SK-N-SH (cell line): ENCODE measurements around the gene XKR3. TPM values are rescaled to one million over a fixed set of nuclear protein-coding genes. Genes with fewer than 3 reads are reported as not detected.

Experiments
- CTCF ChIA-PET: fragments of 300-600, 350-600 bp; formaldehyde crosslinking; extraction: SDS; loops from one replicate; lab custom pipeline; 2021; lab: Yijun Ruan, JAX
- POLR2A ChIA-PET: fragments of 350-600 bp; sonication (Branson Sonifier 250); formaldehyde crosslinking; extraction: SDS; loops from one replicate; lab custom pipeline; 2020; ENCODE audit warnings: antibody characterized with exemption, inconsistent platforms; lab: Yijun Ruan, JAX
- DNase-seq: peaks from one replicate; pipeline ENCODE4 v3.0.0; 2012
- H2AFZ ChIP-seq: fragments of 200-600 bp; sonication (generic); 2 replicates; pipeline ENCODE4 v1.8.1; 2016; ENCODE audit warnings: antibody characterized with exemption, mild to moderate bottlenecking, low read depth
- H3F3A ChIP-seq: fragments of 200-600 bp; sonication (generic); replicated peaks from 2 replicates; pipeline ENCODE3; 2016; ENCODE audit warnings: antibody characterized with exemption, mild to moderate bottlenecking; ENCODE audit not compliant: insufficient read depth
- H3K27ac ChIP-seq, 2 experiments: fragments of 200-500 bp in 1 of 2; fragments of 200-600 bp in 1 of 2; sonication (Bioruptor generic) in 1 of 2; sonication (generic), shearing (Covaris generic) in 1 of 2; 2 replicates each; pipeline versions ENCODE4 v1.5.1 to v1.6.1; 2014 to 2016; ENCODE audit warnings: low read depth in 2 of 2, inconsistent platforms in 1 of 2, low read length in 1 of 2, mild to moderate bottlenecking in 1 of 2, mixed read lengths in 1 of 2
- H3K27me3 ChIP-seq: fragments of 200-600 bp; sonication (generic), shearing (Covaris generic); 2 replicates; pipeline ENCODE4 v1.6.1; 2016; ENCODE audit warnings: mixed run types; ENCODE audit not compliant: insufficient read depth
- H3K36me3 ChIP-seq, 2 experiments: fragments of 200-500 bp in 1 of 2; fragments of 200-600 bp in 1 of 2; sonication (Bioruptor generic) in 1 of 2; sonication (generic) in 1 of 2; replicated peaks in 1 of 2; 2 replicates each; pipeline versions ENCODE3 to v1.5.1; 2014 to 2016; ENCODE audit warnings: low read length in 1 of 2, mild to moderate bottlenecking in 1 of 2; ENCODE audit not compliant: insufficient read depth in 2 of 2, control insufficient read depth in 1 of 2
- H3K4me1 ChIP-seq, 2 experiments: fragments of 200-500 bp in 1 of 2; fragments of 200-600 bp in 1 of 2; sonication (Bioruptor generic) in 1 of 2; sonication (generic), shearing (Covaris generic) in 1 of 2; 2 replicates each; pipeline versions ENCODE4 v1.5.1 to v1.6.1; 2014 to 2016; ENCODE audit warnings: low read depth in 1 of 2, low read length in 1 of 2, mixed run types in 1 of 2; ENCODE audit not compliant: insufficient read depth in 2 of 2, control insufficient read depth in 1 of 2
- H3K4me2 ChIP-seq: fragments of 200-600 bp; sonication (generic), shearing (Covaris generic); 2 replicates; pipeline ENCODE4 v1.6.1; 2017; ENCODE audit warnings: mixed run types
- H3K4me3 ChIP-seq, 2 experiments: fragments of 200-500 bp in 1 of 2; fragments of 200-600 bp in 1 of 2; sonication (Bioruptor generic) in 1 of 2; sonication (generic), shearing (Covaris generic) in 1 of 2; 2 replicates each; pipeline versions ENCODE4 v1.5.1 to v1.8.1; 2014 to 2016; ENCODE audit warnings: low read depth in 2 of 2, inconsistent platforms in 1 of 2, low read length in 1 of 2, mild to moderate bottlenecking in 1 of 2, mixed read lengths in 1 of 2, moderate library complexity in 1 of 2
- H3K79me2 ChIP-seq: fragments of 200-600 bp; sonication (generic); 2 replicates; pipeline ENCODE4 v1.8.1; 2017; ENCODE audit warnings: mild to moderate bottlenecking; ENCODE audit not compliant: insufficient read depth
- H3K9ac ChIP-seq: fragments of 200-600 bp; sonication (generic); 2 replicates; pipeline ENCODE4 v1.6.1; 2017; ENCODE audit warnings: mixed run types
- H3K9me2 ChIP-seq: fragments of 200-600 bp; sonication (generic); 2 replicates; pipeline ENCODE4 v1.6.1; 2017; ENCODE audit warnings: mixed run types
- H3K9me3 ChIP-seq: fragments of 200-600 bp; sonication (generic); 2 replicates; pipeline ENCODE4 v1.6.1; 2017; ENCODE audit warnings: mixed run types, mild to moderate bottlenecking, moderate library complexity
- H4K20me1 ChIP-seq: fragments of 200-600 bp; sonication (generic); 2 replicates; pipeline ENCODE4 v1.6.1; 2017; ENCODE audit warnings: mild to moderate bottlenecking, mixed run types; ENCODE audit not compliant: insufficient read depth
- CHD2 ChIP-seq: fragments of 150-350 bp; IDR thresholded peaks from 2 replicates; pipeline ENCODE4 v1.6.1; 2018; ENCODE audit warnings: low read length; ENCODE audit not compliant: partially characterized antibody
- ELF1 ChIP-seq: IDR thresholded peaks from 2 replicates; pipeline ENCODE4 v1.4.0; 2012
- FOSL2 ChIP-seq: IDR thresholded peaks from 2 replicates; pipeline ENCODE4 v1.4.0; 2012; ENCODE audit warnings: low read depth, mild to moderate bottlenecking, moderate library complexity, borderline replicate concordance
- FOXJ3 ChIP-seq: sonication (generic); formaldehyde crosslinking; IDR thresholded peaks from 2 replicates; pipeline ENCODE4 v1.5.1; 2020; ENCODE audit warnings: mild to moderate bottlenecking, missing genetic modification reagents
- FOXM1 ChIP-seq: IDR thresholded peaks from 2 replicates; pipeline ENCODE4 v1.4.0; 2012; ENCODE audit warnings: low read depth, mild to moderate bottlenecking
- GABPA ChIP-seq: IDR thresholded peaks from 2 replicates; pipeline ENCODE4 v1.4.0; 2012; ENCODE audit warnings: low read depth, mild to moderate bottlenecking
- JUND ChIP-seq: IDR thresholded peaks from 2 replicates; pipeline ENCODE4 v1.4.0; 2012
- NFIC ChIP-seq: IDR thresholded peaks from 2 replicates; pipeline ENCODE4 v1.4.0; 2012; ENCODE audit warnings: borderline replicate concordance
- RAD21 ChIP-seq: IDR thresholded peaks from 2 replicates; pipeline ENCODE4 v1.6.1; 2012; ENCODE audit warnings: mild to moderate bottlenecking, low read length
- RCOR1 ChIP-seq: fragments of 150-350 bp; IDR thresholded peaks from 2 replicates; pipeline ENCODE4 v1.6.1; 2017; ENCODE audit warnings: antibody characterized with exemption, low read length
- RFX5 ChIP-seq: IDR thresholded peaks from 2 replicates; pipeline ENCODE4 v1.6.1; 2012; ENCODE audit warnings: mild to moderate bottlenecking, improper control_type of control experiment, low read length
- TEAD4 ChIP-seq: IDR thresholded peaks from 2 replicates; pipeline ENCODE4 v1.4.0; 2012; ENCODE audit warnings: mild to moderate bottlenecking, borderline replicate concordance; ENCODE audit not compliant: insufficient read depth
- YY1 ChIP-seq: IDR thresholded peaks from 2 replicates; pipeline ENCODE4 v1.4.0; 2012; ENCODE audit warnings: low read depth, mild to moderate bottlenecking
- WGBS: methylation state at CpG from one replicate; pipeline ENCODE4 v1.1.6; 2017; ENCODE audit warnings: low lambda C conversion rate; 5-methylcytosine and 5-hydroxymethylcytosine counted together
- polyA plus RNA-seq, 3 experiments: library from polyadenylated mRNA; depleted of rRNA; stranded (reverse); fragments of >200 nt; gene quantifications; 2 replicates each; pipeline ENCODE4 v1.2.3, GENCODE V29; 2012
- TF ChIP-seq, protein P1 (sequence below): IDR thresholded peaks from 2 replicates; pipeline ENCODE4 v1.6.1; 2012; ENCODE audit warnings: mild to moderate bottlenecking, low read depth, low read length, moderate library complexity
- TF ChIP-seq, protein P2 (sequence below): fragments of 150-350 bp; IDR thresholded peaks from 2 replicates; pipeline ENCODE4 v1.6.1; 2016; ENCODE audit warnings: mild to moderate bottlenecking, low read depth, low read length
- TF ChIP-seq, protein P3 (sequence below): IDR thresholded peaks from 2 replicates; pipeline ENCODE4 v1.4.0; 2012; ENCODE audit warnings: low read depth, borderline replicate concordance

Gene XKR3
- polyA plus RNA-seq, 1 of the 3 experiments (the other 2 are of a cell fraction) = not detected

DNA sequence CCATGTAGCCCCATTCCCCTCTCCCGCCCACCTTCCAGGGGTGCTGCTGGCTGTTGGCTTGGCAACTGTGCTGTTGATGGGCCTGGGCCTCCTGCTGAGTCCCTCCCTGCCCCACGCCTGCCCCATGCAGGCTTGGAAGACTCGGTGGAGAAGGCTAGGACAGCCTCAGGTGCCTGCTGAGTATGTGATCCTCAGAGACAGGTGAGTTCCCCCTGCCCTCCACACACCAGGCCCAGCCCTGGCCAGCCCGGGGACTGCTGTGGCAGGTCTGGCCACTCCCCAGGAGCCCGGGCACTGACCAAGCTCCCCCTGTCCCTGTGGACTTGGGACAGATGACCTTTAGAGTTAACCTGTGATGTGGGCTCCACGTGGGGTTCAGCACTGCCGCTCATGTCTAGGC is 20.7 kb upstream of the XKR3 start:
- Histone ChIP-seq H3K9me3 (no peaks in the 10 kb centered on the region), H3K4me3 (no peak overlapping the region), H3K36me3 (no peaks in the 10 kb centered on the region), H3F3A (no peaks in the 10 kb centered on the region), H3K9me2 (no peaks in the 10 kb centered on the region), H3K27me3 (no peaks in the 10 kb centered on the region), H3K27ac (no peak overlapping the region), H4K20me1 (no peaks in the 10 kb centered on the region), H2AFZ (no peak overlapping the region), H3K9ac (no peak overlapping the region), H3K79me2 (no peaks in the 10 kb centered on the region), H3K4me2 (no peak overlapping the region), H3K4me1 (no peaks in the 10 kb centered on the region)
- TF ChIP-seq, protein P1, sequence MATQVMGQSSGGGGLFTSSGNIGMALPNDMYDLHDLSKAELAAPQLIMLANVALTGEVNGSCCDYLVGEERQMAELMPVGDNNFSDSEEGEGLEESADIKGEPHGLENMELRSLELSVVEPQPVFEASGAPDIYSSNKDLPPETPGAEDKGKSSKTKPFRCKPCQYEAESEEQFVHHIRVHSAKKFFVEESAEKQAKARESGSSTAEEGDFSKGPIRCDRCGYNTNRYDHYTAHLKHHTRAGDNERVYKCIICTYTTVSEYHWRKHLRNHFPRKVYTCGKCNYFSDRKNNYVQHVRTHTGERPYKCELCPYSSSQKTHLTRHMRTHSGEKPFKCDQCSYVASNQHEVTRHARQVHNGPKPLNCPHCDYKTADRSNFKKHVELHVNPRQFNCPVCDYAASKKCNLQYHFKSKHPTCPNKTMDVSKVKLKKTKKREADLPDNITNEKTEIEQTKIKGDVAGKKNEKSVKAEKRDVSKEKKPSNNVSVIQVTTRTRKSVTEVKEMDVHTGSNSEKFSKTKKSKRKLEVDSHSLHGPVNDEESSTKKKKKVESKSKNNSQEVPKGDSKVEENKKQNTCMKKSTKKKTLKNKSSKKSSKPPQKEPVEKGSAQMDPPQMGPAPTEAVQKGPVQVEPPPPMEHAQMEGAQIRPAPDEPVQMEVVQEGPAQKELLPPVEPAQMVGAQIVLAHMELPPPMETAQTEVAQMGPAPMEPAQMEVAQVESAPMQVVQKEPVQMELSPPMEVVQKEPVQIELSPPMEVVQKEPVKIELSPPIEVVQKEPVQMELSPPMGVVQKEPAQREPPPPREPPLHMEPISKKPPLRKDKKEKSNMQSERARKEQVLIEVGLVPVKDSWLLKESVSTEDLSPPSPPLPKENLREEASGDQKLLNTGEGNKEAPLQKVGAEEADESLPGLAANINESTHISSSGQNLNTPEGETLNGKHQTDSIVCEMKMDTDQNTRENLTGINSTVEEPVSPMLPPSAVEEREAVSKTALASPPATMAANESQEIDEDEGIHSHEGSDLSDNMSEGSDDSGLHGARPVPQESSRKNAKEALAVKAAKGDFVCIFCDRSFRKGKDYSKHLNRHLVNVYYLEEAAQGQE = no peak
- TF ChIP-seq, protein P2, sequence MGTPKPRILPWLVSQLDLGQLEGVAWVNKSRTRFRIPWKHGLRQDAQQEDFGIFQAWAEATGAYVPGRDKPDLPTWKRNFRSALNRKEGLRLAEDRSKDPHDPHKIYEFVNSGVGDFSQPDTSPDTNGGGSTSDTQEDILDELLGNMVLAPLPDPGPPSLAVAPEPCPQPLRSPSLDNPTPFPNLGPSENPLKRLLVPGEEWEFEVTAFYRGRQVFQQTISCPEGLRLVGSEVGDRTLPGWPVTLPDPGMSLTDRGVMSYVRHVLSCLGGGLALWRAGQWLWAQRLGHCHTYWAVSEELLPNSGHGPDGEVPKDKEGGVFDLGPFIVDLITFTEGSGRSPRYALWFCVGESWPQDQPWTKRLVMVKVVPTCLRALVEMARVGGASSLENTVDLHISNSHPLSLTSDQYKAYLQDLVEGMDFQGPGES = no peak
- POLR2A ChIA-PET = no interaction called here
- no peak for DNase-seq
- WGBS = 0% methylated on average over 3 of the region's 7 CpGs
- CTCF ChIA-PET = no interaction called here

DNA sequence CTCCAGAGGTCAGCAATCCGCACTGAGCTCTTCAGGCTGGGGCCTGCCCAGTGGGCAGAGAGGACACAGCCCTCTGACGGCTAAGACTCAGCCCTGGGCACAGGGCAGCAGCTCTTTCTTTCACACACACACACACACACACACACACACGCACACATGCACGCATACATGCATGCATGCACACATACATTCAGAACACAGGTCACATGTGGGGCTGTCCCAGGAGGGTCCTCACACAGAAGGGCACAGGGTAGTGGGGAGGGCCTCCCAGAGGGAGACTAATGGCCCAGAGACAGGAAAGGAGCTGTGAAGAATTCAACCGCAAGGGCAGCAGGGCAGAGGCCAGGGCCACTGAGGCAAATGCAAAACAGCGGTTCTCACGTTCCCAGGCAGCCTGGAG is 20.3 kb upstream of the XKR3 start:
- CTCF ChIA-PET = interaction anchor here (1.6 kb wide), 1 partner anchor 26 kb away, joined by 4 read pairs; no protein-coding TSS in a partner anchor
- H2AFZ ChIP-seq = no peak overlapping the region
- no peak overlapping the region for H3K4me2 ChIP-seq
- no peak overlapping the region for H3K9ac ChIP-seq
- no peaks in the 10 kb centered on the region for H3K36me3 ChIP-seq
- DNase-seq = no peak
- no peaks in the 10 kb centered on the region for H4K20me1 ChIP-seq
- 7% methylated on average over 7 of the region's 7 CpGs for WGBS
- no peak overlapping the region for H3K27ac ChIP-seq
- H3K4me1 ChIP-seq = no peaks in the 10 kb centered on the region
- POLR2A ChIA-PET = interaction anchor here (0.7 kb wide), 1 partner anchor 509 kb away, joined by 4 read pairs; no protein-coding TSS in a partner anchor
- no peaks in the 10 kb centered on the region for H3K79me2 ChIP-seq
- H3K4me3 ChIP-seq = no peak overlapping the region
- no peaks in the 10 kb centered on the region for H3K27me3 ChIP-seq
- H3K9me3 ChIP-seq = no peaks in the 10 kb centered on the region
- H3F3A ChIP-seq = no peaks in the 10 kb centered on the region
- no peaks in the 10 kb centered on the region for H3K9me2 ChIP-seq
- TF ChIP-seq RAD21 = no peak
- no peak for TF ChIP-seq CHD2
- no peak for TF ChIP-seq RFX5
- no peak for TF ChIP-seq RCOR1
- TF ChIP-seq FOSL2 = no peak
- TF ChIP-seq, protein P2 = no peak
- TF ChIP-seq TEAD4 = no peak
- no peak for TF ChIP-seq YY1
- no peak for TF ChIP-seq FOXM1
- TF ChIP-seq, protein P1 = no peak
- TF ChIP-seq FOXJ3 (CRISPR knock-in tag) = no peak
- TF ChIP-seq ELF1 = no peak
- no peak for TF ChIP-seq GABPA
- TF ChIP-seq NFIC = no peak
- no peak for TF ChIP-seq JUND
- TF ChIP-seq, protein P3, sequence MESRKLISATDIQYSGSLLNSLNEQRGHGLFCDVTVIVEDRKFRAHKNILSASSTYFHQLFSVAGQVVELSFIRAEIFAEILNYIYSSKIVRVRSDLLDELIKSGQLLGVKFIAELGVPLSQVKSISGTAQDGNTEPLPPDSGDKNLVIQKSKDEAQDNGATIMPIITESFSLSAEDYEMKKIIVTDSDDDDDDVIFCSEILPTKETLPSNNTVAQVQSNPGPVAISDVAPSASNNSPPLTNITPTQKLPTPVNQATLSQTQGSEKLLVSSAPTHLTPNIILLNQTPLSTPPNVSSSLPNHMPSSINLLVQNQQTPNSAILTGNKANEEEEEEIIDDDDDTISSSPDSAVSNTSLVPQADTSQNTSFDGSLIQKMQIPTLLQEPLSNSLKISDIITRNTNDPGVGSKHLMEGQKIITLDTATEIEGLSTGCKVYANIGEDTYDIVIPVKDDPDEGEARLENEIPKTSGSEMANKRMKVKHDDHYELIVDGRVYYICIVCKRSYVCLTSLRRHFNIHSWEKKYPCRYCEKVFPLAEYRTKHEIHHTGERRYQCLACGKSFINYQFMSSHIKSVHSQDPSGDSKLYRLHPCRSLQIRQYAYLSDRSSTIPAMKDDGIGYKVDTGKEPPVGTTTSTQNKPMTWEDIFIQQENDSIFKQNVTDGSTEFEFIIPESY = no peak
